Karpas-422 (cell line): ENCODE measurements around the gene SERPINE3. TPM values are rescaled to one million over a fixed set of nuclear protein-coding genes. Genes with fewer than 3 reads are reported as not detected.

Experiments used
- DNase-seq: peaks from one replicate; pipeline ENCODE4 v3.0.0-alpha.2; 2015
- H2AFZ ChIP-seq: fragments of 200-600 bp; sonication (generic); 2 replicates; pipeline ENCODE4 v1.6.1; 2014; ENCODE audit warnings: antibody characterized with exemption, low read length, mixed read lengths
- H3K27ac ChIP-seq: fragments of 200-600 bp; sonication (generic); 2 replicates; pipeline ENCODE4 v1.5.1; 2014; ENCODE audit warnings: mild to moderate bottlenecking, low read length, moderate library complexity
- H3K27me3 ChIP-seq: fragments of 200-600 bp; sonication (generic); 2 replicates; pipeline ENCODE4 v1.6.1; 2014; ENCODE audit warnings: low read length, mixed read lengths
- H3K36me3 ChIP-seq: fragments of 200-600 bp; sonication (generic); 2 replicates; pipeline ENCODE4 v1.6.1; 2014; ENCODE audit warnings: low read length, mixed read lengths; ENCODE audit not compliant: insufficient read depth
- H3K4me1 ChIP-seq: fragments of 200-600 bp; sonication (generic); 2 replicates; pipeline ENCODE4 v1.6.1; 2014; ENCODE audit warnings: mild to moderate bottlenecking, low read length, mixed read lengths
- H3K4me2 ChIP-seq: fragments of 200-600 bp; sonication (generic); 2 replicates; pipeline ENCODE4 v1.6.1; 2014; ENCODE audit warnings: low read length, low read depth, mild to moderate bottlenecking; ENCODE audit not compliant: poor library complexity, severe bottlenecking
- H3K4me3 ChIP-seq: fragments of 200-600 bp; sonication (generic); 2 replicates; pipeline ENCODE4 v1.5.1; 2014; ENCODE audit warnings: mild to moderate bottlenecking, antibody characterized with exemption, low read length, mixed read lengths
- H3K79me2 ChIP-seq: fragments of 200-600 bp; sonication (generic); 2 replicates; pipeline ENCODE4 v1.6.1; 2014; ENCODE audit warnings: mild to moderate bottlenecking, low read length, mixed read lengths
- H3K9ac ChIP-seq: fragments of 200-600 bp; sonication (generic); 2 replicates; pipeline ENCODE4 v1.6.0; 2014; ENCODE audit warnings: low read length
- H3K9me2 ChIP-seq: fragments of 200-600 bp; sonication (generic), shearing (Covaris generic); replicated peaks from 2 replicates; pipeline ENCODE4 v1.6.0; 2014; ENCODE audit warnings: mild to moderate bottlenecking, low read length, moderate library complexity; ENCODE audit not compliant: insufficient read depth
- H3K9me3 ChIP-seq: fragments of 300-700, 200-600 bp; sonication (generic); 2 replicates; pipeline ENCODE4 v1.6.1; 2014; ENCODE audit warnings: low read length, mixed read lengths
- H4K20me1 ChIP-seq: fragments of 200-600 bp; sonication (generic); 2 replicates; pipeline ENCODE4 v1.6.1; 2014; ENCODE audit warnings: mild to moderate bottlenecking, antibody characterized with exemption, low read length, low read depth; ENCODE audit not compliant: insufficient read depth
- total RNA-seq: library from RNA; depleted of rRNA; stranded (reverse); fragments of >200 nt; shearing (Covaris generic); gene quantifications from 2 replicates; pipeline ENCODE4 v1.2.3, GENCODE V29; 2014; ENCODE audit warnings: low replicate concordance

SERPINE3 gene
- total RNA-seq, 1 experiment from 2014 or later = not detected

- H3K36me3 ChIP-seq = no peaks in the 10 kb centered on the region
- no peak for DNase-seq
- H3K4me3 ChIP-seq = no peak overlapping the region
- H2AFZ ChIP-seq = no peak overlapping the region
- H3K9ac ChIP-seq = no peak overlapping the region
- H3K4me1 ChIP-seq = peaks cover 6% of the 10 kb centered on the region; the same call in 1 of the 2 replicates
- H4K20me1 ChIP-seq = no peaks in the 10 kb centered on the region
- no peak overlapping the region for H3K4me2 ChIP-seq
- H3K79me2 ChIP-seq = no peaks in the 10 kb centered on the region
- no peaks in the 10 kb centered on the region for H3K27me3 ChIP-seq
- no peak overlapping the region for H3K27ac ChIP-seq
- no peaks in the 10 kb centered on the region for H3K9me3 ChIP-seq
- no peaks in the 10 kb centered on the region for H3K9me2 ChIP-seq
Observed at GRCh38 chr13:51341791-51342190, 2.3 kb downstream of the SERPINE3 start.

- H3K36me3 ChIP-seq = no peaks in the 10 kb centered on the region
- H4K20me1 ChIP-seq = no peaks in the 10 kb centered on the region
- no peak overlapping the region for H3K4me3 ChIP-seq
- no peaks in the 10 kb centered on the region for H3K79me2 ChIP-seq
- peaks cover 6% of the 10 kb centered on the region; the same call in 1 of the 2 replicates for H3K4me1 ChIP-seq
- no peak overlapping the region for H3K27ac ChIP-seq
- H2AFZ ChIP-seq = no peak overlapping the region
- H3K27me3 ChIP-seq = no peaks in the 10 kb centered on the region
- no peaks in the 10 kb centered on the region for H3K9me3 ChIP-seq
- no peaks in the 10 kb centered on the region for H3K9me2 ChIP-seq
- DNase-seq = no peak
- no peak overlapping the region for H3K9ac ChIP-seq
- H3K4me2 ChIP-seq = no peak overlapping the region
Observed at GRCh38 chr13:51342706-51343105, 3.2 kb downstream of the SERPINE3 start.

GRCh38 chr13:51343475-51343874 is 4.0 kb downstream of the SERPINE3 start:
- Histone ChIP-seq H3K9me3 (no peaks in the 10 kb centered on the region), H3K9me2 (no peaks in the 10 kb centered on the region), H3K27me3 (no peaks in the 10 kb centered on the region), H4K20me1 (no peaks in the 10 kb centered on the region), H3K79me2 (no peaks in the 10 kb centered on the region), H3K9ac (no peak overlapping the region), H3K36me3 (no peaks in the 10 kb centered on the region), H3K4me1 (peaks cover 6% of the 10 kb centered on the region; the same call in 1 of the 2 replicates), H3K4me3 (no peak overlapping the region), H3K27ac (no peak overlapping the region), H3K4me2 (no peak overlapping the region), H2AFZ (no peak overlapping the region)
- DNase-seq = no peak

- no peaks in the 10 kb centered on the region for H3K9me2 ChIP-seq
- no peaks in the 10 kb centered on the region for H3K79me2 ChIP-seq
- H3K9me3 ChIP-seq = no peaks in the 10 kb centered on the region
- no peaks in the 10 kb centered on the region for H3K27me3 ChIP-seq
- no peaks in the 10 kb centered on the region for H4K20me1 ChIP-seq
- no peak overlapping the region for H3K4me2 ChIP-seq
- no peak overlapping the region for H3K9ac ChIP-seq
- H3K4me3 ChIP-seq = no peak overlapping the region
- no peak for DNase-seq
- no peak overlapping the region for H2AFZ ChIP-seq
- H3K4me1 ChIP-seq = no peaks in the 10 kb centered on the region
- no peak overlapping the region for H3K27ac ChIP-seq
- H3K36me3 ChIP-seq = no peaks in the 10 kb centered on the region
Observed at GRCh38 chr13:51346397-51346796, 6.9 kb downstream of the SERPINE3 start.

GRCh38 chr13:51347099-51347498 is 7.6 kb downstream of the SERPINE3 start:
- H3K4me1 ChIP-seq = no peaks in the 10 kb centered on the region
- no peaks in the 10 kb centered on the region for H3K79me2 ChIP-seq
- H4K20me1 ChIP-seq = no peaks in the 10 kb centered on the region
- H3K27me3 ChIP-seq = no peaks in the 10 kb centered on the region
- no peak overlapping the region for H3K9ac ChIP-seq
- H3K4me2 ChIP-seq = no peak overlapping the region
- no peak overlapping the region for H3K27ac ChIP-seq
- H3K9me3 ChIP-seq = no peaks in the 10 kb centered on the region
- H3K4me3 ChIP-seq = no peak overlapping the region
- H3K36me3 ChIP-seq = no peaks in the 10 kb centered on the region
- no peak overlapping the region for H2AFZ ChIP-seq
- DNase-seq = no peak
- H3K9me2 ChIP-seq = no peaks in the 10 kb centered on the region

- Histone ChIP-seq H4K20me1 (no peaks in the 10 kb centered on the region), H3K4me2 (no peak overlapping the region), H3K79me2 (no peaks in the 10 kb centered on the region), H3K9me3 (no peaks in the 10 kb centered on the region), H3K36me3 (peaks cover 6% of the 10 kb centered on the region), H3K4me3 (no peak overlapping the region), H3K4me1 (no peaks in the 10 kb centered on the region), H3K27me3 (no peaks in the 10 kb centered on the region), H2AFZ (no peak overlapping the region), H3K9me2 (no peaks in the 10 kb centered on the region), H3K9ac (no peak overlapping the region), H3K27ac (no peak overlapping the region)
- no peak for DNase-seq
Observed at GRCh38 chr13:51348069-51348967, 8.8 kb downstream of the SERPINE3 start.

GRCh38 chr13:51349016-51349415 is 9.5 kb downstream of the SERPINE3 start:
- H3K9me3 ChIP-seq = no peaks in the 10 kb centered on the region
- H3K9me2 ChIP-seq = no peaks in the 10 kb centered on the region
- no peaks in the 10 kb centered on the region for H4K20me1 ChIP-seq
- H2AFZ ChIP-seq = no peak overlapping the region
- no peak overlapping the region for H3K27ac ChIP-seq
- DNase-seq = no peak
- no peak overlapping the region for H3K4me2 ChIP-seq
- no peaks in the 10 kb centered on the region for H3K27me3 ChIP-seq
- no peak overlapping the region for H3K4me3 ChIP-seq
- H3K36me3 ChIP-seq = peaks cover 11% of the 10 kb centered on the region
- H3K79me2 ChIP-seq = no peaks in the 10 kb centered on the region
- no peaks in the 10 kb centered on the region for H3K4me1 ChIP-seq
- H3K9ac ChIP-seq = no peak overlapping the region

- no peak overlapping the region for H3K4me3 ChIP-seq
- no peak overlapping the region for H2AFZ ChIP-seq
- H3K9ac ChIP-seq = no peak overlapping the region
- H3K27ac ChIP-seq = no peak overlapping the region
- DNase-seq = no peak
- H3K4me2 ChIP-seq = no peak overlapping the region
- no peaks in the 10 kb centered on the region for H3K4me1 ChIP-seq
- no peaks in the 10 kb centered on the region for H4K20me1 ChIP-seq
- peaks cover 16% of the 10 kb centered on the region for H3K36me3 ChIP-seq
- no peaks in the 10 kb centered on the region for H3K9me3 ChIP-seq
- no peaks in the 10 kb centered on the region for H3K27me3 ChIP-seq
- H3K9me2 ChIP-seq = no peaks in the 10 kb centered on the region
- no peaks in the 10 kb centered on the region for H3K79me2 ChIP-seq
Observed at GRCh38 chr13:51355217-51355616, 15.7 kb downstream of the SERPINE3 start.
